K562 (cell line): Measurements from ENCODE around the gene MCM3. TPM values are rescaled to one million over a fixed set of nuclear protein-coding genes. Genes with fewer than 3 reads are reported as not detected.

ENCODE experiments used
- ATAC-seq: fragments of 200-7000 bp; cut with Tn5 transposase; 3 replicates; pipeline ENCODE4 v1.9.1; 2020; ENCODE audit warnings: moderate library complexity
- BruUV-seq: library from RNA; stranded (reverse); fragments of 400-500 nt; replicated peaks from 2 replicates; lab custom pipeline; 2021; lab: Mats Ljungman, UMichigan
- CTCF ChIA-PET: fragments of 300-600 bp; formaldehyde crosslinking; extraction: SDS; loops from one replicate; lab custom pipeline; 2021; ENCODE audit warnings: low intra/inter-chr PET ratio; lab: Yijun Ruan, JAX
- POLR2A ChIA-PET: fragments of 300-600, 350-650 bp; sonication (Branson Sonifier 250); formaldehyde crosslinking; extraction: SDS; loops from one replicate; lab custom pipeline; 2021; ENCODE audit warnings: antibody characterized with exemption, inconsistent platforms; lab: Yijun Ruan, JAX
- DNase-seq, 4 experiments: peaks; one replicate each; pipeline versions ENCODE4 v3.0.0 to v3.0.0-alpha.2; 2011 to 2018; ENCODE audit warnings: low spot score in 3 of 4, mixed read lengths in 3 of 4; ENCODE audit errors: extremely low read depth in 1 of 4
- FAIRE-seq: peaks from 2 replicates; lab custom pipeline; 2011; peaks lifted over from hg19 to GRCh38; lab: Jason Lieb, UNC
- H2AFZ ChIP-seq: 2 replicates; pipeline ENCODE4 v1.6.0; 2011; ENCODE audit warnings: low read depth, low read length, control low read depth, inconsistent platforms
- H3K27ac ChIP-seq: fragments of 200-600 bp; 3 replicates; pipeline ENCODE4 v1.8.0; 2011; ENCODE audit warnings: low read depth, mild to moderate bottlenecking, control low read depth, inconsistent platforms, low read length, moderate library complexity, mixed read lengths; ENCODE audit errors: extremely low read depth
- H3K27me3 ChIP-seq, 2 experiments: fragments of 300-600 bp in 1 of 2; 2 replicates in 1 of 2; 3 replicates in 1 of 2; pipeline versions ENCODE4 v1.6.0 to v1.8.0; 2011; ENCODE audit warnings: inconsistent platforms in 2 of 2, low read length in 2 of 2, mild to moderate bottlenecking in 1 of 2, mixed read lengths in 1 of 2, moderate library complexity in 1 of 2; ENCODE audit not compliant: control insufficient read depth in 2 of 2, insufficient read depth in 2 of 2
- H3K36me3 ChIP-seq: fragments of 300-600 bp; 3 replicates; pipeline ENCODE4 v1.8.0; 2011; ENCODE audit warnings: mild to moderate bottlenecking, low read length, inconsistent platforms; ENCODE audit not compliant: control insufficient read depth, insufficient read depth
- H3K4me1 ChIP-seq, 2 experiments: fragments of 200-600 bp in 1 of 2; replicated peaks in 1 of 2; 2 replicates in 1 of 2; 3 replicates in 1 of 2; pipeline versions ENCODE4 v1.5.1 to v1.8.0; 2011; ENCODE audit warnings: inconsistent platforms in 2 of 2, low read length in 2 of 2, mild to moderate bottlenecking in 1 of 2, mixed read lengths in 1 of 2, moderate library complexity in 1 of 2; ENCODE audit not compliant: control insufficient read depth in 2 of 2, insufficient read depth in 2 of 2
- H3K4me2 ChIP-seq: 2 replicates; pipeline ENCODE4 v1.6.1; 2011; ENCODE audit warnings: low read length, control low read depth, inconsistent platforms, mixed read lengths; ENCODE audit not compliant: insufficient read depth
- H3K4me3 ChIP-seq: fragments of 200-600 bp; sonication (generic), shearing (Covaris generic); 2 replicates; pipeline ENCODE4 v1.5.1; 2016; ENCODE audit warnings: control low read depth, inconsistent platforms
- H3K79me2 ChIP-seq: fragments of 200-600 bp; 3 replicates; pipeline ENCODE4 v1.8.0; 2011; ENCODE audit warnings: low read length, inconsistent platforms; ENCODE audit not compliant: control insufficient read depth, insufficient read depth
- H3K9ac ChIP-seq, 2 experiments: 2 replicates each; pipeline versions ENCODE4 v1.6.0 to v1.6.1; 2011; ENCODE audit warnings: low read depth in 2 of 2, low read length in 2 of 2, control low read depth in 1 of 2, inconsistent platforms in 1 of 2, mild to moderate bottlenecking in 1 of 2, mixed read lengths in 1 of 2; ENCODE audit not compliant: insufficient read depth in 1 of 2
- H3K9me1 ChIP-seq: one replicate; pipeline ENCODE4 v1.6.0; 2011; ENCODE audit warnings: inconsistent platforms, mild to moderate bottlenecking, low read length, moderate library complexity; ENCODE audit not compliant: control insufficient read depth, insufficient read depth
- H3K9me3 ChIP-seq: replicated peaks from 2 replicates; pipeline ENCODE4 v1.5.1; 2011; ENCODE audit warnings: low read depth, low read length, inconsistent platforms; ENCODE audit not compliant: control insufficient read depth, insufficient read depth
- H4K20me1 ChIP-seq: replicated peaks from 2 replicates; pipeline ENCODE4 v1.6.1; 2011; ENCODE audit warnings: low read length, inconsistent platforms, mixed read lengths; ENCODE audit not compliant: control insufficient read depth, insufficient read depth
- C11orf30 ChIP-seq: fragments of 450-650 bp; IDR thresholded peaks from 2 replicates; pipeline ENCODE4 v1.6.1; 2016; ENCODE audit warnings: low read depth, mild to moderate bottlenecking
- DMBX1 ChIP-seq: fragments of 250-450 bp; sonication (Bioruptor Pico); IDR thresholded peaks from 2 replicates; pipeline ENCODE4 v1.8.0; 2022; ENCODE audit warnings: inconsistent platforms, mild to moderate bottlenecking, moderate library complexity, borderline replicate concordance
- ESRRB ChIP-seq: fragments of 250-450 bp; sonication (Bioruptor Pico); IDR thresholded peaks from 2 replicates; pipeline ENCODE4 v1.5.0; 2020; ENCODE audit warnings: mild to moderate bottlenecking, moderate library complexity, borderline replicate concordance
- IRF9 ChIP-seq: fragments of 450-650 bp; IDR thresholded peaks from 2 replicates; pipeline ENCODE4 v1.6.1; 2016; ENCODE audit warnings: missing biosample characterization, missing genetic modification characterization
- KLF13 ChIP-seq: fragments of 450-650 bp; IDR thresholded peaks from 2 replicates; pipeline ENCODE4 v1.6.1; 2016; ENCODE audit warnings: missing genetic modification characterization, low read depth, mild to moderate bottlenecking, missing compliant biosample characterization, moderate library complexity, borderline replicate concordance
- MAZ ChIP-seq, 2 experiments: fragments of 450-650 bp in 1 of 2; sonication (generic) in 1 of 2; formaldehyde crosslinking; IDR thresholded peaks in 1 of 2; conservative IDR thresholded peaks in 1 of 2; 2 replicates each; pipeline versions ENCODE4 v1.4.0 to v1.5.0; 2020; ENCODE audit warnings: mild to moderate bottlenecking in 1 of 2, missing genetic modification reagents in 1 of 2
- NR4A1 ChIP-seq, 2 experiments: fragments of 250-450 bp in 1 of 2; fragments of 450-650 bp in 1 of 2; sonication (Bioruptor Pico) in 1 of 2; IDR thresholded peaks; 2 replicates each; pipeline versions ENCODE4 v1.4.0 to v1.6.1; 2016 to 2020; ENCODE audit warnings: mild to moderate bottlenecking in 2 of 2, missing compliant biosample characterization in 1 of 2, missing genetic modification characterization in 1 of 2, moderate library complexity in 1 of 2
- OTX1 ChIP-seq: fragments of 450-650 bp; formaldehyde crosslinking; IDR thresholded peaks from 2 replicates; pipeline ENCODE4 v1.4.0; 2022; ENCODE audit warnings: mild to moderate bottlenecking
- PTRF ChIP-seq: fragments of 450-650 bp; IDR thresholded peaks from 2 replicates; pipeline ENCODE4 v1.6.1; 2016; ENCODE audit warnings: mild to moderate bottlenecking, missing genetic modification characterization, missing compliant biosample characterization
- PTTG1 ChIP-seq: fragments of 450-650 bp; IDR thresholded peaks from 2 replicates; pipeline ENCODE4 v1.6.1; 2016; ENCODE audit warnings: low read depth, mild to moderate bottlenecking, missing genetic modification characterization, missing compliant biosample characterization
- ZNF316 ChIP-seq: fragments of 450-650 bp; IDR thresholded peaks from 2 replicates; pipeline ENCODE4 v1.6.1; 2016
- ZNF445 ChIP-seq: fragments of 250-450 bp; sonication (Bioruptor Pico); IDR thresholded peaks from 2 replicates; pipeline ENCODE4 v1.4.0; 2020; ENCODE audit warnings: low read depth, mild to moderate bottlenecking, moderate library complexity
- ZNF583 ChIP-seq: fragments of 250-450 bp; sonication (Bioruptor Pico); IDR thresholded peaks from 2 replicates; pipeline ENCODE4 v1.4.0; 2020
- ZNF75A ChIP-seq: fragments of 450-650 bp; formaldehyde crosslinking; IDR thresholded peaks from 2 replicates; pipeline ENCODE4 v1.4.0; 2020; ENCODE audit warnings: mild to moderate bottlenecking
- WGBS: fragments of 100-300 bp; shearing (Covaris generic); methylation state at CpG from one replicate; pipeline ENCODE4 v1.1.6; 2016; ENCODE audit warnings: low coverage, mixed read lengths; ENCODE audit not compliant: insufficient coverage; ENCODE audit errors: missing lambda C conversion rate; 5-methylcytosine and 5-hydroxymethylcytosine counted together
- in situ Hi-C: fragments of 300-500 bp; cut with MboI; formaldehyde crosslinking; loops from 4 replicates; pipeline ENCODE4 v1.15.0; 2018; ENCODE audit warnings: inconsistent platforms, mixed read lengths
- intact Hi-C: fragments of 100-400 bp; cut with micrococcal nuclease; formaldehyde crosslinking; loops from 2 replicates; pipeline ENCODE4 v1.14.2; 2022
- polyA plus RNA-seq, 8 experiments: library from polyadenylated mRNA; depleted of rRNA in 4 of 8; stranded (reverse) in 5 of 8; unstranded in 3 of 8; fragments of >200 nt; fragmentation: Nextera tagmentation in 2 of 8; fragmentation: Illumina TruSeq in 1 of 8; extraction: Ambion mirVana in 2 of 8; extraction: Trizol in 1 of 8; gene quantifications; 2 replicates each; pipeline versions ENCODE4 v1.2.1 to v1.2.3, GENCODE V29; 2011 to 2014; ENCODE audit warnings: inconsistent platforms in 1 of 8, missing spikeins in 1 of 8
- total RNA-seq, 7 experiments: library from RNA; depleted of rRNA in 6 of 7; stranded (reverse); fragments of >200 nt in 6 of 7; fragmentation: Illumina TruSeq in 2 of 7; extraction: Trizol in 2 of 7; gene quantifications; 2 replicates each; pipeline versions ENCODE4 v1.2.1 to v1.2.3, GENCODE V29; 2011 to 2021; ENCODE audit warnings: low replicate concordance in 1 of 7
- TF ChIP-seq, protein P1 (sequence below): fragments of 450-650 bp; IDR thresholded peaks from 2 replicates; pipeline ENCODE4 v1.6.1; 2017; ENCODE audit warnings: antibody characterized with exemption, mild to moderate bottlenecking
- TF ChIP-seq, protein P2 (sequence below): fragments of 450-650 bp; IDR thresholded peaks from 2 replicates; pipeline ENCODE4 v1.6.1; 2016

MCM3 gene
- total and polyA plus RNA-seq, 9 of the 15 experiments (the other 6 are each of a cell fraction or from before 2014, with no cell fraction given), result 76.1 to 270 (median 250) TPM

- DNase-seq, result peak in 2 of 4 experiments; percentile 34 to 53
- Histone ChIP-seq H3K9ac (peak overlapping the region in 1 of 2 experiments; percentile 22; a peak in 1 of 4 replicates), H3K79me2 (no peaks in the 10 kb centered on the region), H3K27me3 (no peaks in the 10 kb centered on the region), H2AFZ (peak overlapping the region; percentile 26), H3K36me3 (no peaks in the 10 kb centered on the region), H3K4me3 (no peak overlapping the region), H3K9me1 (no peaks in the 10 kb centered on the region), H4K20me1 (no peaks in the 10 kb centered on the region), H3K4me2 (no peak overlapping the region; the same call in 1 of the 2 replicates), H3K27ac (no peak overlapping the region; the same call in 2 of the 3 replicates), H3K4me1 (peaks cover 41 to 53% of the 10 kb centered on the region in 2 experiments), H3K9me3 (peaks cover 5% of the 10 kb centered on the region; the same call in 1 of the 2 replicates)
- CTCF ChIA-PET, result no interaction called here
- peak; percentile 5; the same call in 2 of the 3 replicates for ATAC-seq
- in situ Hi-C loops, result loop anchor here (10.0 kb wide), 1 partner anchor 365 kb away; no protein-coding TSS in a partner anchor
- POLR2A ChIA-PET, result no interaction called here
- BruUV-seq, result no TSS peak
- FAIRE-seq, result no peak
- intact Hi-C loops, result loop anchor here (5.0 kb wide), 1 partner anchor 63 kb away; the partner anchor contains the start of gene PAQR8
- 35% methylated on average over 3 of the region's 3 CpGs for WGBS
- peak; percentile 49 for TF ChIP-seq C11orf30
- TF ChIP-seq DMBX1 (CRISPR knock-in tag), result peak; percentile 23; the same call in 1 of the 2 replicates
- TF ChIP-seq ZNF316, result peak; percentile 80
- no peak for TF ChIP-seq OTX1 (CRISPR knock-in tag)
- peak; percentile 37; the same call in 1 of the 2 replicates for TF ChIP-seq ZNF583 (CRISPR knock-in tag)
- TF ChIP-seq, protein P1, sequence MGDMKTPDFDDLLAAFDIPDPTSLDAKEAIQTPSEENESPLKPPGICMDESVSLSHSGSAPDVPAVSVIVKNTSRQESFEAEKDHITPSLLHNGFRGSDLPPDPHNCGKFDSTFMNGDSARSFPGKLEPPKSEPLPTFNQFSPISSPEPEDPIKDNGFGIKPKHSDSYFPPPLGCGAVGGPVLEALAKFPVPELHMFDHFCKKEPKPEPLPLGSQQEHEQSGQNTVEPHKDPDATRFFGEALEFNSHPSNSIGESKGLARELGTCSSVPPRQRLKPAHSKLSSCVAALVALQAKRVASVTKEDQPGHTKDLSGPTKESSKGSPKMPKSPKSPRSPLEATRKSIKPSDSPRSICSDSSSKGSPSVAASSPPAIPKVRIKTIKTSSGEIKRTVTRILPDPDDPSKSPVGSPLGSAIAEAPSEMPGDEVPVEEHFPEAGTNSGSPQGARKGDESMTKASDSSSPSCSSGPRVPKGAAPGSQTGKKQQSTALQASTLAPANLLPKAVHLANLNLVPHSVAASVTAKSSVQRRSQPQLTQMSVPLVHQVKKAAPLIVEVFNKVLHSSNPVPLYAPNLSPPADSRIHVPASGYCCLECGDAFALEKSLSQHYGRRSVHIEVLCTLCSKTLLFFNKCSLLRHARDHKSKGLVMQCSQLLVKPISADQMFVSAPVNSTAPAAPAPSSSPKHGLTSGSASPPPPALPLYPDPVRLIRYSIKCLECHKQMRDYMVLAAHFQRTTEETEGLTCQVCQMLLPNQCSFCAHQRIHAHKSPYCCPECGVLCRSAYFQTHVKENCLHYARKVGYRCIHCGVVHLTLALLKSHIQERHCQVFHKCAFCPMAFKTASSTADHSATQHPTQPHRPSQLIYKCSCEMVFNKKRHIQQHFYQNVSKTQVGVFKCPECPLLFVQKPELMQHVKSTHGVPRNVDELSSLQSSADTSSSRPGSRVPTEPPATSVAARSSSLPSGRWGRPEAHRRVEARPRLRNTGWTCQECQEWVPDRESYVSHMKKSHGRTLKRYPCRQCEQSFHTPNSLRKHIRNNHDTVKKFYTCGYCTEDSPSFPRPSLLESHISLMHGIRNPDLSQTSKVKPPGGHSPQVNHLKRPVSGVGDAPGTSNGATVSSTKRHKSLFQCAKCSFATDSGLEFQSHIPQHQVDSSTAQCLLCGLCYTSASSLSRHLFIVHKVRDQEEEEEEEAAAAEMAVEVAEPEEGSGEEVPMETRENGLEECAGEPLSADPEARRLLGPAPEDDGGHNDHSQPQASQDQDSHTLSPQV, result peak; percentile 59
- TF ChIP-seq PTTG1 (tag), result peak; percentile 21; the same call in 1 of the 2 replicates
- no peak for TF ChIP-seq ZNF445
- 0 out of 2 replicates have a peak, but pooled peaks have one; percentile 52 for TF ChIP-seq PTRF (tag)
- TF ChIP-seq NR4A1 (CRISPR knock-in tag; IDR thresholded peaks at IDR 0.05), result no peak
- TF ChIP-seq NR4A1 (tag; IDR thresholded peaks at IDR 0.05), result peak; percentile 72
- TF ChIP-seq IRF9, result 0 out of 2 replicates have a peak, but pooled peaks have one; percentile 8
- no peak for TF ChIP-seq ESRRB (CRISPR knock-in tag)
- TF ChIP-seq, protein P2, sequence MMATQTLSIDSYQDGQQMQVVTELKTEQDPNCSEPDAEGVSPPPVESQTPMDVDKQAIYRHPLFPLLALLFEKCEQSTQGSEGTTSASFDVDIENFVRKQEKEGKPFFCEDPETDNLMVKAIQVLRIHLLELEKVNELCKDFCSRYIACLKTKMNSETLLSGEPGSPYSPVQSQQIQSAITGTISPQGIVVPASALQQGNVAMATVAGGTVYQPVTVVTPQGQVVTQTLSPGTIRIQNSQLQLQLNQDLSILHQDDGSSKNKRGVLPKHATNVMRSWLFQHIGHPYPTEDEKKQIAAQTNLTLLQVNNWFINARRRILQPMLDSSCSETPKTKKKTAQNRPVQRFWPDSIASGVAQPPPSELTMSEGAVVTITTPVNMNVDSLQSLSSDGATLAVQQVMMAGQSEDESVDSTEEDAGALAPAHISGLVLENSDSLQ, result peak; percentile 30; the same call in 1 of the 2 replicates
- TF ChIP-seq KLF13, result 0 out of 2 replicates have a peak, but pooled peaks have one; percentile 21
- 0 out of 4 replicates have a peak, but pooled peaks of 1 of the 2 experiments have one; percentile 19 for TF ChIP-seq MAZ (CRISPR knock-in tag; conservative IDR thresholded peaks at IDR 0.05 in 1 of 2, IDR thresholded peaks at IDR 0.05 in 1 of 2)
- TF ChIP-seq ZNF75A (CRISPR knock-in tag), result no peak
These were observed 15.1 kb upstream of the MCM3 start for GRCh38 chr6:52299653-52300052.
